Keratinocyte (primary cell): Measurements from ENCODE around the gene TMEM186. TPM values are rescaled to one million over a fixed set of nuclear protein-coding genes. Genes with fewer than 3 reads are reported as not detected.

Experiments used
- DNase-seq: peaks from one replicate; pipeline ENCODE4 v3.0.0-alpha.2; 2011; ENCODE audit warnings: low read depth, missing footprints, low spot score
- FAIRE-seq: peaks from 2 replicates; lab custom pipeline; 2011; peaks lifted over from hg19 to GRCh38; lab: Jason Lieb, UNC
- H2AFZ ChIP-seq: 2 replicates; pipeline ENCODE4 v1.6.0; 2012; ENCODE audit warnings: low read length, control low read depth, inconsistent platforms; ENCODE audit not compliant: control insufficient read depth
- H3K27ac ChIP-seq: 2 replicates; pipeline ENCODE4 v1.5.1; 2011; ENCODE audit warnings: low read length; ENCODE audit not compliant: control insufficient read depth, insufficient read depth
- H3K27me3 ChIP-seq: 3 replicates; pipeline ENCODE4 v1.6.0; 2011; ENCODE audit warnings: low read length; ENCODE audit not compliant: control insufficient read depth, insufficient read depth; ENCODE audit errors: extremely low read depth
- H3K36me3 ChIP-seq, 2 experiments: 2 replicates in 1 of 2; 3 replicates in 1 of 2; pipeline ENCODE4 v1.5.1; 2011; ENCODE audit warnings: low read length in 2 of 2, mild to moderate bottlenecking in 1 of 2; ENCODE audit not compliant: control insufficient read depth in 2 of 2, insufficient read depth in 2 of 2; ENCODE audit errors: extremely low read depth in 1 of 2
- H3K4me1 ChIP-seq: 3 replicates; pipeline ENCODE4 v1.5.1; 2011; ENCODE audit warnings: low read length; ENCODE audit not compliant: control insufficient read depth, insufficient read depth; ENCODE audit errors: extremely low read depth
- H3K4me2 ChIP-seq: 3 replicates; pipeline ENCODE4 v1.6.0; 2011; ENCODE audit warnings: low read depth, low read length; ENCODE audit not compliant: control insufficient read depth, insufficient read depth; ENCODE audit errors: extremely low read depth
- H3K4me3 ChIP-seq, 3 experiments: fragments of 200-600 bp in 1 of 3; sonication (generic) in 1 of 3; 2 replicates in 2 of 3; 3 replicates in 1 of 3; pipeline ENCODE4 v1.5.1; 2011 to 2016; ENCODE audit warnings: low read length in 3 of 3, mild to moderate bottlenecking in 3 of 3, control low read depth in 2 of 3, inconsistent platforms in 1 of 3, low read depth in 1 of 3, mixed read lengths in 1 of 3, mixed run types in 1 of 3, moderate library complexity in 1 of 3; ENCODE audit not compliant: control insufficient read depth in 2 of 3, insufficient read depth in 2 of 3; ENCODE audit errors: extremely low read depth in 1 of 3
- H3K79me2 ChIP-seq: 2 replicates; pipeline ENCODE4 v1.6.0; 2012; ENCODE audit warnings: low read length; ENCODE audit not compliant: control insufficient read depth, insufficient read depth
- H3K9ac ChIP-seq: 3 replicates; pipeline ENCODE4 v1.6.0; 2011; ENCODE audit warnings: low read length; ENCODE audit not compliant: control insufficient read depth, insufficient read depth; ENCODE audit errors: extremely low read depth
- H3K9me1 ChIP-seq: 3 replicates; pipeline ENCODE4 v1.6.0; 2011; ENCODE audit warnings: low read length; ENCODE audit not compliant: control insufficient read depth, insufficient read depth; ENCODE audit errors: extremely low read depth
- H3K9me3 ChIP-seq: 2 replicates; pipeline ENCODE4 v1.5.1; 2012; ENCODE audit warnings: low read depth, low read length; ENCODE audit not compliant: control insufficient read depth
- H4K20me1 ChIP-seq: 3 replicates; pipeline ENCODE4 v1.6.0; 2011; ENCODE audit warnings: low read length; ENCODE audit not compliant: control insufficient read depth, insufficient read depth; ENCODE audit errors: extremely low read depth
- EZH2 ChIP-seq: IDR thresholded peaks from one replicate; pipeline ENCODE4 v1.6.1; 2012; ENCODE audit warnings: inconsistent platforms, mild to moderate bottlenecking, low read length, moderate library complexity
- dilution Hi-C: fragments of 300-500 bp; cut with MboI; formaldehyde crosslinking; loops from one replicate; pipeline ENCODE4 v1.7.0; 2020; ENCODE audit warnings: low sequenced_read_pairs; ENCODE audit not compliant: extremely low pct_ligation_motif_present
- polyA plus RNA-seq, 5 experiments: library from polyadenylated mRNA; depleted of rRNA in 3 of 5; stranded (reverse) in 3 of 5; stranded (forward) in 1 of 5; unstranded in 1 of 5; fragments of >200 nt; gene quantifications; 1 replicate in 1 of 5; 2 replicates in 3 of 5; 3 replicates in 1 of 5; pipeline versions ENCODE4 v1.2.1 to v1.2.3, GENCODE V29; 2011 to 2012; ENCODE audit warnings: missing spikeins in 2 of 5, low read depth in 1 of 5, low replicate concordance in 1 of 5
- TF ChIP-seq, protein P1 (sequence below), 3 experiments: IDR thresholded peaks in 1 of 3; conservative IDR thresholded peaks in 1 of 3; optimal IDR thresholded peaks in 1 of 3; 2 replicates in 2 of 3; 3 replicates in 1 of 3; pipeline versions ENCODE3 to v1.5.1; 2011; ENCODE audit warnings: low read length in 3 of 3, mild to moderate bottlenecking in 3 of 3, moderate library complexity in 2 of 3, control low read depth in 1 of 3, inconsistent platforms in 1 of 3; ENCODE audit not compliant: insufficient read depth in 2 of 3; ENCODE audit errors: extremely low read depth in 1 of 3

Gene TMEM186
- polyA plus RNA-seq, 1 donor (not counting 4 experiments of a cell fraction or from before 2014, with no cell fraction given): 8.1 TPM

DNA sequence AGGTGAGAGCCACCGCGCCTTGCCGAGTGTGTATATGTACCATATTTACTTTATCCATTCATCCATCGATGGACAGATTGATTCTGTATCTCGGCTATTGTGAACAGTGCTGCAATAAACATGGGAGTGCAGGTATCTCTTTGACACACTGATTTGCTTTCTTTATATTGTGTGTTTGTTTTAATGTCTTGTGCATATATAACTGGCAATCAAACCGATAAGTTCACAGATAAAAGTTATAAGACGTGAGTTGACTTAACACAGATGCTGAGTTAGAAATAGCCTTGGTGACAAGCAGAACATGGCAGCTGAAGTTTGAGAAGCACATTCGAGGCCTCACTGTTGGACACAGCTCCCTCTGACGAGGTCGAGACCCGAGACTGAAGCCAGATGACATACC is 23.2 kb downstream of the TMEM186 start:
- H3K79me2 ChIP-seq: no peaks in the 10 kb centered on the region
- no peaks in the 10 kb centered on the region for H3K27me3 ChIP-seq
- no peak overlapping the region for H2AFZ ChIP-seq
- DNase-seq (no peak), FAIRE-seq (no peak)
- H3K4me2 ChIP-seq: no peak overlapping the region
- no peaks in the 10 kb centered on the region for H4K20me1 ChIP-seq
- no peak overlapping the region for H3K9ac ChIP-seq
- dilution Hi-C loops: no loop called here
- peaks cover 6% of the 10 kb centered on the region for H3K4me1 ChIP-seq
- H3K27ac ChIP-seq: no peak overlapping the region
- H3K9me1 ChIP-seq: no peaks in the 10 kb centered on the region
- no peaks in the 10 kb centered on the region for H3K9me3 ChIP-seq
- no peak overlapping the region for H3K4me3 ChIP-seq
- peaks cover 4% of the 10 kb centered on the region in 2 experiments for H3K36me3 ChIP-seq
- TF ChIP-seq, protein P1, sequence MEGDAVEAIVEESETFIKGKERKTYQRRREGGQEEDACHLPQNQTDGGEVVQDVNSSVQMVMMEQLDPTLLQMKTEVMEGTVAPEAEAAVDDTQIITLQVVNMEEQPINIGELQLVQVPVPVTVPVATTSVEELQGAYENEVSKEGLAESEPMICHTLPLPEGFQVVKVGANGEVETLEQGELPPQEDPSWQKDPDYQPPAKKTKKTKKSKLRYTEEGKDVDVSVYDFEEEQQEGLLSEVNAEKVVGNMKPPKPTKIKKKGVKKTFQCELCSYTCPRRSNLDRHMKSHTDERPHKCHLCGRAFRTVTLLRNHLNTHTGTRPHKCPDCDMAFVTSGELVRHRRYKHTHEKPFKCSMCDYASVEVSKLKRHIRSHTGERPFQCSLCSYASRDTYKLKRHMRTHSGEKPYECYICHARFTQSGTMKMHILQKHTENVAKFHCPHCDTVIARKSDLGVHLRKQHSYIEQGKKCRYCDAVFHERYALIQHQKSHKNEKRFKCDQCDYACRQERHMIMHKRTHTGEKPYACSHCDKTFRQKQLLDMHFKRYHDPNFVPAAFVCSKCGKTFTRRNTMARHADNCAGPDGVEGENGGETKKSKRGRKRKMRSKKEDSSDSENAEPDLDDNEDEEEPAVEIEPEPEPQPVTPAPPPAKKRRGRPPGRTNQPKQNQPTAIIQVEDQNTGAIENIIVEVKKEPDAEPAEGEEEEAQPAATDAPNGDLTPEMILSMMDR (optimal IDR thresholded peaks at IDR 0.05 in 1 of 3, IDR thresholded peaks at IDR 0.05 in 1 of 3, conservative IDR thresholded peaks at IDR 0.05 in 1 of 3; ENCODE audit: extremely low read depth in 1 of 3, insufficient read depth in 2 of 3, low read length in 3 of 3): no peak
- no peak for TF ChIP-seq EZH2

DNA sequence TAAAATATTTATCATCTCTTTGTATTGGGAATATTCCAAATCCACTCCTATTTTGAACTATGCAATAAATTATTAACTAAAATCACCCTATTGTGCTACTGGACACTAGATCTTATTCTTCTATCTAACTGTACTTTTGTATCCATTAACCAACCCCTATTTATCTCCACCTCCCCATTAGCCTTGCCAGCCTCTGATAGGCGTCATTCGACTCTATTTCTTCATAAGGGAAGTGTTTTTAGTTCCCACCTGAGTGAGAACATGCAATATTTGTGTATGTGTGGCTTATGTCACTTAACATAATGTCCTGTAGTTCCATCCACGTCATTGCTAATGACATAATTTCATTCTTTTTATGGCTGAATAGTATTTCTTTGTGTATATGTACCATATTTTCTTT is 23.9 kb downstream of the TMEM186 start:
- no peaks in the 10 kb centered on the region for H3K9me3 ChIP-seq
- no peak for FAIRE-seq
- H3K4me3 ChIP-seq: no peak overlapping the region
- no peaks in the 10 kb centered on the region for H3K79me2 ChIP-seq
- no peak overlapping the region for H2AFZ ChIP-seq
- H3K9me1 ChIP-seq: no peaks in the 10 kb centered on the region
- H3K27ac ChIP-seq: no peak overlapping the region
- H3K27me3 ChIP-seq: no peaks in the 10 kb centered on the region
- no peaks in the 10 kb centered on the region for H4K20me1 ChIP-seq
- DNase-seq: no peak
- TF ChIP-seq, protein P1 (optimal IDR thresholded peaks at IDR 0.05 in 1 of 3, IDR thresholded peaks at IDR 0.05 in 1 of 3, conservative IDR thresholded peaks at IDR 0.05 in 1 of 3; ENCODE audit: extremely low read depth in 1 of 3, insufficient read depth in 2 of 3, low read length in 3 of 3): no peak
- TF ChIP-seq EZH2: no peak
- H3K9ac ChIP-seq: no peak overlapping the region
- H3K36me3 ChIP-seq: peaks cover 4% of the 10 kb centered on the region in 2 experiments
- no peak overlapping the region for H3K4me2 ChIP-seq
- dilution Hi-C loops: no loop called here
- H3K4me1 ChIP-seq: peaks cover 6% of the 10 kb centered on the region
